GM23338 (cell line): Measurements from ENCODE around the gene TMEM204. TPM values are rescaled to one million over a fixed set of nuclear protein-coding genes. Genes with fewer than 3 reads are reported as not detected.

ENCODE experiments used
- ATAC-seq: fragments of 200-7000 bp; cut with Tn5 transposase; 3 replicates; pipeline ENCODE4 v1.9.1; 2020
- DNase-seq: peaks from one replicate; pipeline ENCODE4 v3.0.0-alpha.2; 2015; ENCODE audit warnings: low spot score
- H2AFZ ChIP-seq: fragments of 200-600 bp; sonication (generic); 2 replicates; pipeline ENCODE4 v1.8.0; 2016; ENCODE audit warnings: antibody characterized with exemption, mild to moderate bottlenecking, moderate library complexity
- H3F3A ChIP-seq: fragments of 200-600 bp; sonication (generic); replicated peaks from 2 replicates; pipeline ENCODE4 v1.8.0; 2017; ENCODE audit warnings: antibody characterized with exemption, mixed run types, low read depth
- H3K27ac ChIP-seq: fragments of 200-600 bp; sonication (generic); 2 replicates; pipeline ENCODE4 v1.6.1; 2016; ENCODE audit warnings: low read depth
- H3K27me3 ChIP-seq: fragments of 200-600 bp; sonication (generic); 2 replicates; pipeline ENCODE4 v1.8.0; 2016; ENCODE audit warnings: mild to moderate bottlenecking, mixed run types, moderate library complexity; ENCODE audit not compliant: insufficient read depth
- H3K36me3 ChIP-seq: fragments of 200-600 bp; sonication (generic); 2 replicates; pipeline ENCODE4 v1.8.0; 2016; ENCODE audit warnings: mild to moderate bottlenecking; ENCODE audit not compliant: insufficient read depth
- H3K4me1 ChIP-seq: fragments of 200-600 bp; sonication (generic); 2 replicates; pipeline ENCODE4 v1.8.0; 2016; ENCODE audit warnings: mild to moderate bottlenecking, moderate library complexity; ENCODE audit not compliant: insufficient read depth
- H3K4me2 ChIP-seq: fragments of 200-600 bp; sonication (generic); 2 replicates; pipeline ENCODE4 v1.7.1; 2017; ENCODE audit warnings: mixed run types
- H3K4me3 ChIP-seq: fragments of 200-600 bp; sonication (generic); 2 replicates; pipeline ENCODE4 v1.6.1; 2016; ENCODE audit warnings: mixed run types
- H3K79me2 ChIP-seq: fragments of 200-600 bp; sonication (generic); replicated peaks from 2 replicates; pipeline ENCODE4 v1.8.0; 2017; ENCODE audit warnings: mild to moderate bottlenecking; ENCODE audit not compliant: insufficient read depth
- H3K9me2 ChIP-seq: fragments of 200-600 bp; sonication (generic); 2 replicates; pipeline ENCODE4 v1.8.0; 2017; ENCODE audit not compliant: insufficient read depth
- H4K20me1 ChIP-seq: fragments of 200-600 bp; sonication (generic); replicated peaks from 2 replicates; pipeline ENCODE4 v1.8.0; 2017; ENCODE audit warnings: mild to moderate bottlenecking; ENCODE audit not compliant: insufficient read depth
- H3K27ac Mint-ChIP-seq: 2 replicates; pipeline ENCODE4 v1.8.0; 2020; ENCODE audit warnings: inconsistent platforms, mild to moderate bottlenecking, moderate library complexity, mixed read lengths
- H3K27me3 Mint-ChIP-seq: 3 replicates; pipeline ENCODE4 v1.8.0; 2022; ENCODE audit warnings: low read depth, mild to moderate bottlenecking, moderate library complexity, mixed read lengths, inconsistent platforms; ENCODE audit not compliant: insufficient read depth, poor library complexity
- H3K36me3 Mint-ChIP-seq: 3 replicates; pipeline ENCODE4 v1.8.0; 2021; ENCODE audit warnings: low read depth, mild to moderate bottlenecking, inconsistent platforms, moderate library complexity, mixed read lengths
- H3K4me1 Mint-ChIP-seq: 3 replicates; pipeline ENCODE4 v1.8.0; 2020; ENCODE audit warnings: mild to moderate bottlenecking, inconsistent platforms, mixed read lengths
- H3K4me3 Mint-ChIP-seq: 3 replicates; pipeline ENCODE4 v1.8.0; 2021; ENCODE audit warnings: moderate library complexity, mild to moderate bottlenecking, inconsistent platforms, mixed read lengths
- H3K9me3 Mint-ChIP-seq: 3 replicates; pipeline ENCODE4 v1.8.0; 2020; ENCODE audit warnings: moderate library complexity, mild to moderate bottlenecking, inconsistent platforms, mixed read lengths
- CREB1 ChIP-seq: fragments of 250-450 bp; sonication (Bioruptor Pico); IDR thresholded peaks from 2 replicates; pipeline ENCODE4 v1.5.0; 2020; ENCODE audit warnings: low read depth, mild to moderate bottlenecking, moderate library complexity
- CTCF ChIP-seq, 2 experiments: fragments of 200-600 bp in 1 of 2; sonication (generic) in 1 of 2; conservative IDR thresholded peaks; 2 replicates each; pipeline versions ENCODE4 v1.5.1 to v1.6.1; 2016 to 2017; ENCODE audit warnings: antibody characterized with exemption in 2 of 2, low read depth in 2 of 2, mild to moderate bottlenecking in 2 of 2, moderate library complexity in 1 of 2
- ETS1 ChIP-seq: IDR thresholded peaks from 2 replicates; pipeline ENCODE4 v1.6.1; 2016; ENCODE audit warnings: antibody characterized with exemption
- EZH2 ChIP-seq: fragments of 200-600 bp; sonication (generic); IDR thresholded peaks from one replicate; pipeline ENCODE4 v1.8.0; 2017; ENCODE audit warnings: antibody characterized with exemption, mild to moderate bottlenecking, low read depth; ENCODE audit not compliant: unreplicated experiment
- JUNB ChIP-seq: IDR thresholded peaks from one replicate; pipeline ENCODE4 v1.6.1; 2016; ENCODE audit warnings: antibody characterized with exemption; ENCODE audit not compliant: unreplicated experiment
- NANOG ChIP-seq: IDR thresholded peaks from 2 replicates; pipeline ENCODE4 v1.6.1; 2016; ENCODE audit warnings: antibody characterized with exemption, borderline replicate concordance
- POLR2AphosphoS5 ChIP-seq: IDR thresholded peaks from 2 replicates; pipeline ENCODE4 v1.6.1; 2016; ENCODE audit warnings: antibody characterized with exemption, low read depth
- REST ChIP-seq: IDR thresholded peaks from one replicate; pipeline ENCODE4 v1.6.1; 2018; ENCODE audit warnings: antibody characterized with exemption; ENCODE audit not compliant: unreplicated experiment
- STAT1 ChIP-seq: IDR thresholded peaks from one replicate; pipeline ENCODE4 v1.6.1; 2016; ENCODE audit warnings: antibody characterized with exemption; ENCODE audit not compliant: unreplicated experiment
- ZNF114 ChIP-seq: fragments of 250-450 bp; sonication (Bioruptor Pico); IDR thresholded peaks from 2 replicates; pipeline ENCODE4 v1.5.0; 2020; ENCODE audit warnings: mild to moderate bottlenecking, moderate library complexity
- ZNF331 ChIP-seq: fragments of 250-450 bp; sonication (Bioruptor Pico); IDR thresholded peaks from 2 replicates; pipeline ENCODE4 v1.5.0; 2020; ENCODE audit warnings: low read depth, mild to moderate bottlenecking, moderate library complexity
- polyA plus RNA-seq: library from polyadenylated mRNA; unstranded; fragments of >200 nt; fragmentation: Nextera tagmentation; extraction: Ambion mirVana; gene quantifications from 2 replicates; pipeline ENCODE4 v1.2.1, GENCODE V29; 2016
- total RNA-seq: library from RNA; depleted of rRNA; stranded (reverse); fragments of >200 nt; shearing (Covaris generic); gene quantifications from 2 replicates; pipeline ENCODE4 v1.2.3, GENCODE V29; 2014

The TMEM204 gene
- total and polyA plus RNA-seq, 2 experiments from 2014 or later, result 0.14 to 0.21 TPM

- Histone ChIP-seq H4K20me1 (no peaks in the 10 kb centered on the region), H3K4me1 (0 out of 2 replicates have a peak, but pooled peaks cover 4% of the 10 kb centered on the region), H3F3A (0 out of 2 replicates have a peak, but pooled peaks cover 6% of the 10 kb centered on the region), H3K9me2 (no peaks in the 10 kb centered on the region), H2AFZ (no peak overlapping the region), H3K36me3 (peaks cover 6% of the 10 kb centered on the region), H3K4me3 (no peak overlapping the region), H3K27me3 (no peaks in the 10 kb centered on the region), H3K4me2 (no peak overlapping the region), H3K79me2 (peaks cover 3% of the 10 kb centered on the region; the same call in 1 of the 2 replicates), H3K27ac (no peak overlapping the region)
- peaks cover 31% of the 10 kb centered on the region for H3K36me3 Mint-ChIP-seq
- H3K27ac Mint-ChIP-seq, result no peak overlapping the region
- TF ChIP-seq POLR2AphosphoS5 (no peak), ZNF114 (CRISPR knock-in tag) (no peak), JUNB (no peak)
- ATAC-seq, result no peak
- peaks cover 9% of the 10 kb centered on the region for H3K27me3 Mint-ChIP-seq
- DNase-seq, result no peak
- H3K4me1 Mint-ChIP-seq, result peaks cover 6% of the 10 kb centered on the region; the same call in 2 of the 3 replicates
- H3K4me3 Mint-ChIP-seq, result no peak overlapping the region
- H3K9me3 Mint-ChIP-seq, result no peaks in the 10 kb centered on the region
Observed at GRCh38 chr16:1496464-1496863, 37.0 kb upstream of the TMEM204 start.

GRCh38 chr16:1497014-1497598 is 36.4 kb upstream of the TMEM204 start:
- Histone ChIP-seq H3F3A (0 out of 2 replicates have a peak, but pooled peaks cover 6% of the 10 kb centered on the region), H3K79me2 (peaks cover 3% of the 10 kb centered on the region; the same call in 1 of the 2 replicates), H3K4me2 (no peak overlapping the region), H3K9me2 (no peaks in the 10 kb centered on the region), H4K20me1 (no peaks in the 10 kb centered on the region), H2AFZ (no peak overlapping the region), H3K4me1 (0 out of 2 replicates have a peak, but pooled peaks cover 4% of the 10 kb centered on the region), H3K27me3 (no peaks in the 10 kb centered on the region), H3K27ac (no peak overlapping the region), H3K36me3 (peaks cover 6% of the 10 kb centered on the region), H3K4me3 (no peak overlapping the region)
- no peak for ATAC-seq
- TF ChIP-seq ETS1, result no peak
- TF ChIP-seq CTCF (conservative IDR thresholded peaks at IDR 0.05; ENCODE audit: low read depth in 2 of 2), result no peak
- TF ChIP-seq CREB1 (CRISPR knock-in tag), result no peak
- TF ChIP-seq STAT1, result no peak
- TF ChIP-seq POLR2AphosphoS5, result no peak
- no peak for TF ChIP-seq EZH2
- TF ChIP-seq REST, result no peak
- no peak for TF ChIP-seq JUNB
- TF ChIP-seq ZNF331 (CRISPR knock-in tag), result no peak
- TF ChIP-seq NANOG, result no peak
- Mint-ChIP-seq H3K9me3 (no peaks in the 10 kb centered on the region), H3K4me1 (peaks cover 6% of the 10 kb centered on the region; the same call in 2 of the 3 replicates), H3K27ac (no peak overlapping the region), H3K27me3 (peaks cover 11% of the 10 kb centered on the region), H3K36me3 (peaks cover 36% of the 10 kb centered on the region), H3K4me3 (no peak overlapping the region)
- DNase-seq, result no peak
